Ascending aorta (tissue), 2 donors: ENCODE results near the gene ITPKA. TPM values are rescaled to one million over a fixed set of nuclear protein-coding genes. Genes with fewer than 3 reads are reported as not detected.

Experiments used
- DNase-seq, 2 donors: peaks; one replicate each; pipeline ENCODE4 v3.0.0-alpha.2; 2019; ENCODE audit warnings: low spot score in 2 of 2
- H3K27ac ChIP-seq, 2 donors: fragments of 200-600 bp; sonication (generic); one replicate each; pipeline ENCODE4 v1.5.1; 2016 to 2017; ENCODE audit warnings: mild to moderate bottlenecking in 1 of 2
- H3K27me3 ChIP-seq: fragments of 200-600 bp; sonication (generic); one replicate; pipeline ENCODE4 v1.5.1; 2017
- H3K36me3 ChIP-seq, 2 donors: fragments of 200-600 bp; sonication (generic); one replicate each; pipeline ENCODE4 v1.5.1; 2016
- H3K4me1 ChIP-seq, 2 donors: fragments of 200-600 bp; sonication (generic); one replicate each; pipeline ENCODE4 v1.5.1; 2016 to 2017; ENCODE audit warnings: mild to moderate bottlenecking in 1 of 2
- H3K4me3 ChIP-seq, 2 donors: fragments of 200-600 bp; sonication (generic); one replicate each; pipeline ENCODE4 v1.5.1; 2016 to 2017; ENCODE audit warnings: mild to moderate bottlenecking in 1 of 2
- H3K9me3 ChIP-seq, 2 donors: fragments of 200-600 bp; sonication (generic); one replicate each; pipeline ENCODE4 v1.5.1; 2016
- intact Hi-C: fragments of 100-400 bp; cut with DNase I; formaldehyde crosslinking; loops from one replicate; pipeline ENCODE4 v1.15.1; 2023
- total RNA-seq: library from RNA; depleted of rRNA; stranded (reverse); fragments of >200 nt; gene quantifications from one replicate; pipeline ENCODE4 v1.1.0, GENCODE V29; 2016
- TF ChIP-seq, protein P1 (sequence below), 3 experiments: fragments of 200-600 bp in 2 of 3; fragments of 450-650 bp in 1 of 3; sonication (generic) in 2 of 3; IDR thresholded peaks; one replicate each; pipeline ENCODE4 v1.5.1; 2016 to 2019; ENCODE audit warnings: antibody characterized with exemption in 3 of 3, mild to moderate bottlenecking in 1 of 3, moderate library complexity in 1 of 3

The ITPKA gene
- total RNA-seq, 1 donor from 2014 or later: not detected

DNA sequence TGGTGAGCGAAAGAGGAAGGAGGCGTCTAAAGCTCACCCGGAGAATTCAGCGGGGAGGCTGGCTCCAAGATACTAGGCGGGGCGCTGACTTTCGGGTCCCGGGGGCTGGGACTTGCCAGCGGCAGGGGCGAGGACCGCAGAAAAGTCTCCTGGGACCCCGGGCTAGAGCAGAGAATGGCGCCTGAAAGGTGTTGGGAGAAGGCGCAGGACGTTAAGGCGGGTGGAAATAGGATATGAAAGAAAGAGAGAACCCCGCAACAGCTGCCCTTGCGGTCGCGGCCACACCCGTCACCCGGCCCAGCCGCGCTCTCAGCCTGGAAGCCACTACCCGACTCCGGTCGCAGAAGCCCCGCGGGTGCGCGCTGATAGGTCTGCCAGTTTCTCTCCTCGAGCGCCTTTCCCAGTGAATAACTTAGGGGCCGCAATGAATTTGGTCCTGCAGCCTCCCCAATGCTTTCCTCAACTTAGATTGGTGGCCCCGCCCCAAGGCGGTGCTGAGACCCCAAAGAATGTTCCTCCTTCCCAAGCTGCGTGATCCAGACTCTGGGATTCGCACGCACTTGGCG, 19.3 kb downstream of the ITPKA start:
- Histone ChIP-seq H3K27ac (no peak overlapping the region), H3K27me3 (peaks cover 17% of the 10 kb centered on the region)

DNA sequence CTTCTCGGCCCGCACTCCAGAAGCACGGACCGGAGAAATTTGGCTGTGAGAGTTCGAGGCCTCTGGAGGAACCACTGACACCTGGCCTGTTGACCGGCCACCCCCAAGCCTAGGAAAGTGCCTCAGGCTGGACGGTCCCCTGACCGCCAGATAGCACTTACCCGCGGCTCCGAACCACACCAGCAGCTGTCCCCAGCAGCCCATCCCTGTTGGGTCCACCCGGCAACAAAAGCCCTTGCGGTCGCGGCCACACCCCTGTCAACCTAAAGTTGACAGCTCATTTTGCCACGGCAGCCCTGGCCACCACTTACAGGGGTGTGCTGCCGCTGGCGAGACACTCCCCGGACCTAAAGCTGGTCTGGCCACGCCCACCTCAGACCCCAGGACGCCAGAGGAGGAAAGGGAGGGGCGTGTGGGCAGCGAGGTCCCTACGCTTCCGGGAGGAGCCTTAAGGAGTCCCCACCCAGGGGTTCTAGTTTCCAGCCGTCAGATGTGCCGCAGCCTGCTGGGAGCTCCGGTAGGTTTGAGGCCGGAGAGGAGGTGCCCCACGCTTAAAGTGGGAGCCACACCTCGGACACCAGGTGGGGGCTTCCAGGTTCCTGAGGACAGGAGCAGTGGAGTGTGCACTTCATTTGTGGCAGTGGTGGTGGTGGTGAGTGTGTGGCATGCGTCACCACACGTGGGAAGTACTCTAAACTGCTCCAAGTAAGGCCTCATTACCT, 20.0 kb downstream of the ITPKA start, which contains the start of gene LTK:
TSS of gene LTK (minus strand) at position 322 of the 722 bp plus-strand sequence. CDS start at position 204, 118 bp downstream.
- no peak for DNase-seq
- H3K27ac ChIP-seq: no peak within 1 kb of the TSS
- H3K36me3 ChIP-seq: peaks cover 0 to 4% of the 10 kb centered on the region in 2 donors
- TF ChIP-seq, protein P1, sequence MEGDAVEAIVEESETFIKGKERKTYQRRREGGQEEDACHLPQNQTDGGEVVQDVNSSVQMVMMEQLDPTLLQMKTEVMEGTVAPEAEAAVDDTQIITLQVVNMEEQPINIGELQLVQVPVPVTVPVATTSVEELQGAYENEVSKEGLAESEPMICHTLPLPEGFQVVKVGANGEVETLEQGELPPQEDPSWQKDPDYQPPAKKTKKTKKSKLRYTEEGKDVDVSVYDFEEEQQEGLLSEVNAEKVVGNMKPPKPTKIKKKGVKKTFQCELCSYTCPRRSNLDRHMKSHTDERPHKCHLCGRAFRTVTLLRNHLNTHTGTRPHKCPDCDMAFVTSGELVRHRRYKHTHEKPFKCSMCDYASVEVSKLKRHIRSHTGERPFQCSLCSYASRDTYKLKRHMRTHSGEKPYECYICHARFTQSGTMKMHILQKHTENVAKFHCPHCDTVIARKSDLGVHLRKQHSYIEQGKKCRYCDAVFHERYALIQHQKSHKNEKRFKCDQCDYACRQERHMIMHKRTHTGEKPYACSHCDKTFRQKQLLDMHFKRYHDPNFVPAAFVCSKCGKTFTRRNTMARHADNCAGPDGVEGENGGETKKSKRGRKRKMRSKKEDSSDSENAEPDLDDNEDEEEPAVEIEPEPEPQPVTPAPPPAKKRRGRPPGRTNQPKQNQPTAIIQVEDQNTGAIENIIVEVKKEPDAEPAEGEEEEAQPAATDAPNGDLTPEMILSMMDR (IDR thresholded peaks at IDR 0.05): no peak
- H3K9me3 ChIP-seq: no peaks in the 10 kb centered on the region
- peaks cover 17% of the 10 kb centered on the region for H3K27me3 ChIP-seq
- H3K4me3 ChIP-seq: peak within 1 kb of the TSS; percentile 39 to 53
- peaks cover 4 to 17% of the 10 kb centered on the region in 2 donors for H3K4me1 ChIP-seq
- intact Hi-C loops: loop anchor here (10.0 kb wide), 1 partner anchor 781 kb away; no protein-coding TSS in a partner anchor

More for the DNA sequence above, 19.3 kb downstream of the ITPKA start:
- TF ChIP-seq, protein P1 (IDR thresholded peaks at IDR 0.05): no peak
- intact Hi-C loops: loop anchor here (10.0 kb wide), 1 partner anchor 782 kb away; no protein-coding TSS in a partner anchor
- H3K4me3 ChIP-seq: peak overlapping the region; percentile 39 to 53
- DNase-seq: no peak
- no peaks in the 10 kb centered on the region for H3K9me3 ChIP-seq
- peaks cover 0 to 4% of the 10 kb centered on the region in 2 donors for H3K36me3 ChIP-seq
- H3K4me1 ChIP-seq: peaks cover 4 to 17% of the 10 kb centered on the region in 2 donors

DNA sequence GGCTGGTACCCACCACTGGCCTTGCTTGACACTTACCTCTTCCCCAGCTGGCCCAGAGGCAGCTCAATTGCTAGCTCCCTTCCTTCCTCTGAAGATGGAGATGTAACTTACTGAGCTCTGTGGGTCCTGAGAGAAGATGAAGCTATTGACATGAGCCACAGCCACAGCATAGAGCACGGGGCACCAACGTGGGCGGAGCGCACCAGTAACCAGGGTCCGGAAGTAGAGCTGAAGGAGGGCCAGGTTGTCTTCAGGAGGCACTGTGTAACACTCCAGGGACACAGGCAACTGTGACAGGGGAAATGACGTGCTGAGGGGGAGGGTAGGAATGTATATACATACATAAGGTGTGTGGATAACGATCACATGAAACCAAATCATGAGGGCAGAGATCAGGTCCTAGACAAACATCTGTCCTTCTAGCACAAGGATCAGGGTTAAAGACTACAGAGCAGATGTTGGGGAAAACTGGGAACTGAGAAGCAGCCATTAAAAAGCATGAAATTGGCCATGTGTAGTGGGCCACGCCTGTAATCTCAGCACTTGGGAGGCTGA, 24.3 kb downstream of the ITPKA start:
- Histone ChIP-seq H3K4me3 (no peak overlapping the region), H3K27me3 (no peaks in the 10 kb centered on the region), H3K4me1 (peaks cover 0 to 5% of the 10 kb centered on the region in 2 donors), H3K9me3 (no peaks in the 10 kb centered on the region), H3K27ac (no peak overlapping the region), H3K36me3 (peaks cover 9 to 15% of the 10 kb centered on the region in 2 donors)
- TF ChIP-seq, protein P1 (IDR thresholded peaks at IDR 0.05): no peak
- intact Hi-C loops: loop anchor here (10.0 kb wide), 1 partner anchor 777 kb away; no protein-coding TSS in a partner anchor
- DNase-seq: no peak

DNA sequence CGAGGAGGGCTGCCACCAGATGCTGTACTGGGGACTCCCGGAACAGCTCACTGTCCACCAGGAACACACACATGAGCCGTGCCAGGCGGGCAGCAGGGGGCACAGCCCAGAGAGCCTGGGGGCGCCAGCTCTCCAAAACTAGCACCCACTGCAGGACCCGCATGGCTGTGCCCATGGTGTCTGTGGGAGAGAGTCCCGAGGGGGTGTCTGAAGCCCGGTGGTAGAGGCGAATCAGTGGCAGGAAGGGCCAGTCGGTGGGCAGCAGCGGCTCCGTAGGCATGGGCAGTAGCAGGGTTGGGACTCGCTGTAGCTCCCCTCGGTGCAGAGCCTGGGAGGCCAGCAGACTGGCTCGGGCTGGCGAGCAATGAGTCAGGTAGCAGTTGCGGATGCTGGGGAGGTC, 27.0 kb downstream of the ITPKA start:
- DNase-seq: no peak
- Histone ChIP-seq H3K36me3 (peaks cover 12 to 35% of the 10 kb centered on the region in 2 donors), H3K4me3 (no peak overlapping the region), H3K9me3 (no peaks in the 10 kb centered on the region), H3K27ac (no peak overlapping the region), H3K27me3 (no peaks in the 10 kb centered on the region), H3K4me1 (no peaks in the 10 kb centered on the region)
- TF ChIP-seq, protein P1 (IDR thresholded peaks at IDR 0.05): no peak
- intact Hi-C loops: no loop called here

DNA sequence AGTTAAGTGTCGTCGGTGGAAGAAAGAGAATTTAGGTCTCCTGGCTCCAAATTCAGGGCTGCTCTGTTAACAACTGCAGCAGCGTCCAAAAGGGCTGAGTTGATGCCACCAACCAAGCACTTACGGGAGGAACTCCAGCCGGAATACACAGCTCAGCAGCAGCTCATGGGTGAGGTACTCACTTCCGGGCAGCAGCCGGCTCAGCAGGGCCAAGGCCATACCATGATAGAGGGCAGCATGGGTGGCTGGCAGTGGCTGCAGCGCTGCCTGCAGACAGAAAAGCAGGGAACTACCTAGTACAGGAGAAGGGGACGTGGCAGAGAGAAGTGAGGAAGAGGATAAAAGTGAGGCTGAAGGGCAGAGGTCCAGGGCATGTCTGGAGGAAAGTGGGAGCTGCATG, 27.9 kb downstream of the ITPKA start:
- TF ChIP-seq, protein P1 (IDR thresholded peaks at IDR 0.05): no peak
- no peaks in the 10 kb centered on the region for H3K9me3 ChIP-seq
- H3K27me3 ChIP-seq: no peaks in the 10 kb centered on the region
- peaks cover 15 to 45% of the 10 kb centered on the region in 2 donors for H3K36me3 ChIP-seq
- H3K27ac ChIP-seq: no peak overlapping the region
- intact Hi-C loops: no loop called here
- H3K4me1 ChIP-seq: no peaks in the 10 kb centered on the region
- no peak overlapping the region for H3K4me3 ChIP-seq
- no peak for DNase-seq
